Mesodermal cell (in vitro differentiated cells): ENCODE results near the gene KCNB1.

Source experiments
- H3K27ac ChIP-seq: 2 replicates; pipeline ENCODE4 v1.7.0; 2013; ENCODE audit warnings: mild to moderate bottlenecking, low read depth, low read length, moderate library complexity; ENCODE audit not compliant: severe bottlenecking
- H3K36me3 ChIP-seq: 2 replicates; pipeline ENCODE4 v1.7.1; 2013; ENCODE audit warnings: mild to moderate bottlenecking, low read length, moderate library complexity; ENCODE audit not compliant: control insufficient read depth, insufficient read depth
- H3K4me1 ChIP-seq: one replicate; pipeline ENCODE4 v1.7.1; 2013; ENCODE audit warnings: mild to moderate bottlenecking, low read length; ENCODE audit not compliant: insufficient read depth, control insufficient read depth, poor library complexity, severe bottlenecking
- H3K4me3 ChIP-seq: 2 replicates; pipeline ENCODE4 v1.7.0; 2013; ENCODE audit warnings: low read length, control low read depth, mild to moderate bottlenecking; ENCODE audit not compliant: insufficient read depth, poor library complexity, severe bottlenecking; ENCODE audit errors: extremely low read depth
- H3K9me3 ChIP-seq: 2 replicates; pipeline ENCODE4 v1.7.1; 2013; ENCODE audit warnings: mild to moderate bottlenecking, low read length, moderate library complexity; ENCODE audit not compliant: control insufficient read depth
- whole genome bisulfite sequencing, 2 experiments: methylation state at CpG; one replicate each; pipeline ENCODE4 v1.1.5; 2013; ENCODE audit warnings: missing lambda C conversion rate in 2 of 2; ENCODE audit not compliant: insufficient coverage in 2 of 2; 5-methylcytosine and 5-hydroxymethylcytosine counted together

Gene KCNB1

GRCh38 chr20:49400904-49401303 is 81.6 kb downstream of the KCNB1 start:
- WGBS, 2 experiments: 46 to 62% methylated on average over 3 of the region's 3 CpGs
- peaks cover 3% of the 10 kb centered on the region for H3K4me1 ChIP-seq
- H3K4me3 ChIP-seq: no peak overlapping the region
- no peaks in the 10 kb centered on the region for H3K36me3 ChIP-seq
- H3K9me3 ChIP-seq: peaks cover 4% of the 10 kb centered on the region
- H3K27ac ChIP-seq: no peak overlapping the region

GRCh38 chr20:49400410-49400809 is 82.1 kb downstream of the KCNB1 start:
- 83 to 97% methylated on average over 7 of the region's 7 CpGs for WGBS, 2 experiments
- Histone ChIP-seq H3K4me1 (peaks cover 3% of the 10 kb centered on the region), H3K36me3 (no peaks in the 10 kb centered on the region), H3K4me3 (no peak overlapping the region), H3K27ac (no peak overlapping the region), H3K9me3 (peaks cover 4% of the 10 kb centered on the region)

- no peak overlapping the region for H3K4me3 ChIP-seq
- WGBS, 2 experiments: 86 to 94% methylated on average over 5 of the region's 5 CpGs
- H3K27ac ChIP-seq: no peak overlapping the region
- no peaks in the 10 kb centered on the region for H3K36me3 ChIP-seq
- H3K9me3 ChIP-seq: peaks cover 4% of the 10 kb centered on the region
- peaks cover 3% of the 10 kb centered on the region for H3K4me1 ChIP-seq
These were observed 83.1 kb downstream of the KCNB1 start for GRCh38 chr20:49399329-49399728.

- 85 to 87% methylated on average over 4 of the region's 4 CpGs for WGBS, 2 experiments
- Histone ChIP-seq H3K4me3 (no peak overlapping the region), H3K9me3 (peaks cover 4% of the 10 kb centered on the region), H3K27ac (no peak overlapping the region), H3K36me3 (no peaks in the 10 kb centered on the region), H3K4me1 (peaks cover 3% of the 10 kb centered on the region)
These were observed 83.9 kb downstream of the KCNB1 start for GRCh38 chr20:49398401-49399144.

- Histone ChIP-seq H3K36me3 (no peaks in the 10 kb centered on the region), H3K4me1 (peaks cover 3% of the 10 kb centered on the region), H3K4me3 (no peak overlapping the region), H3K9me3 (peaks cover 1% of the 10 kb centered on the region), H3K27ac (no peak overlapping the region)
- WGBS, 2 experiments: 82 to 88% methylated on average over 4 of the region's 6 CpGs
These were observed 84.9 kb downstream of the KCNB1 start for GRCh38 chr20:49397525-49397924.

- H3K27ac ChIP-seq: no peak overlapping the region
- 95% methylated on average over 3 to 4 of the region's 7 CpGs for WGBS, 2 experiments
- H3K4me1 ChIP-seq: peaks cover 3% of the 10 kb centered on the region
- H3K4me3 ChIP-seq: no peak overlapping the region
- H3K36me3 ChIP-seq: no peaks in the 10 kb centered on the region
- no peaks in the 10 kb centered on the region for H3K9me3 ChIP-seq
These were observed 86.2 kb downstream of the KCNB1 start for GRCh38 chr20:49396230-49396629.

GRCh38 chr20:49395659-49396058 is 86.8 kb downstream of the KCNB1 start:
- Histone ChIP-seq H3K36me3 (no peaks in the 10 kb centered on the region), H3K4me1 (peaks cover 3% of the 10 kb centered on the region), H3K9me3 (no peaks in the 10 kb centered on the region), H3K4me3 (no peak overlapping the region), H3K27ac (no peak overlapping the region)
- WGBS, 2 experiments: 90 to 95% methylated on average over 10 to 11 of the region's 11 CpGs

- Histone ChIP-seq H3K4me3 (no peak overlapping the region), H3K36me3 (no peaks in the 10 kb centered on the region), H3K27ac (no peak overlapping the region), H3K4me1 (peaks cover 3% of the 10 kb centered on the region), H3K9me3 (no peaks in the 10 kb centered on the region)
- 88 to 92% methylated on average over 14 of the region's 14 CpGs for WGBS, 2 experiments
These were observed 87.3 kb downstream of the KCNB1 start for GRCh38 chr20:49395183-49395582.

GRCh38 chr20:49394757-49395156 is 87.7 kb downstream of the KCNB1 start:
- no peak overlapping the region for H3K27ac ChIP-seq
- H3K9me3 ChIP-seq: no peaks in the 10 kb centered on the region
- no peak overlapping the region for H3K4me3 ChIP-seq
- WGBS, 2 experiments: 97% methylated on average over 6 to 8 of the region's 8 CpGs
- H3K36me3 ChIP-seq: no peaks in the 10 kb centered on the region
- peaks cover 3% of the 10 kb centered on the region for H3K4me1 ChIP-seq

- Histone ChIP-seq H3K4me3 (no peak overlapping the region), H3K27ac (no peak overlapping the region), H3K36me3 (no peaks in the 10 kb centered on the region), H3K9me3 (no peaks in the 10 kb centered on the region), H3K4me1 (peaks cover 3% of the 10 kb centered on the region)
- WGBS, 2 experiments: 94 to 95% methylated on average over 2 of the region's 4 CpGs
These were observed 88.2 kb downstream of the KCNB1 start for GRCh38 chr20:49394264-49394663.

- 100% methylated on average over 1 of the region's 1 CpG; no CpG with 5 or more reads in 1 of the 2 experiments for WGBS, 2 experiments
- Histone ChIP-seq H3K4me1 (peaks cover 3% of the 10 kb centered on the region), H3K36me3 (no peaks in the 10 kb centered on the region), H3K27ac (no peak overlapping the region), H3K4me3 (no peak overlapping the region), H3K9me3 (no peaks in the 10 kb centered on the region)
These were observed 88.7 kb downstream of the KCNB1 start for GRCh38 chr20:49393803-49394202.
